ES-I3 (cell line): ENCODE data around the gene WDR82.

Experiments
- H3K36me3 ChIP-seq: 2 replicates; pipeline ENCODE4 v1.6.1; 2013; ENCODE audit warnings: mild to moderate bottlenecking, low read length, control low read depth, moderate library complexity; ENCODE audit not compliant: insufficient read depth
- H3K4me1 ChIP-seq: 2 replicates; pipeline ENCODE4 v1.6.1; 2013; ENCODE audit warnings: mild to moderate bottlenecking, control low read depth, low read length; ENCODE audit not compliant: insufficient read depth
- H3K9ac ChIP-seq: 2 replicates; pipeline ENCODE4 v1.6.1; 2013; ENCODE audit warnings: low read depth, mild to moderate bottlenecking, low read length, moderate library complexity
- H3K9me3 ChIP-seq: 2 replicates; pipeline ENCODE4 v1.6.1; 2013; ENCODE audit warnings: mild to moderate bottlenecking, low read length, moderate library complexity; ENCODE audit not compliant: control insufficient read depth, insufficient read depth

The WDR82 gene

GRCh38 chr3:52278510-52279069 is at the start of gene WDR82:
TSS of gene WDR82 (minus strand) at chr3:52278649. CDS start at chr3:52278361, 288 bp downstream.
- Histone ChIP-seq H3K9me3 (no peaks in the 10 kb centered on the region), H3K9ac (peak within 1 kb of the TSS; percentile 99), H3K4me1 (peaks cover 7% of the 10 kb centered on the region; the same call in 1 of the 2 replicates), H3K36me3 (no peaks in the 10 kb centered on the region)

- no peaks in the 10 kb centered on the region for H3K36me3 ChIP-seq
- H3K4me1 ChIP-seq, result no peaks in the 10 kb centered on the region
- no peak overlapping the region for H3K9ac ChIP-seq
- no peaks in the 10 kb centered on the region for H3K9me3 ChIP-seq
These were observed 49.2 kb upstream of the WDR82 start for GRCh38 chr3:52327486-52328290.

- H3K9ac ChIP-seq, result no peak overlapping the region
- H3K36me3 ChIP-seq, result no peaks in the 10 kb centered on the region
- no peaks in the 10 kb centered on the region for H3K4me1 ChIP-seq
- H3K9me3 ChIP-seq, result no peaks in the 10 kb centered on the region
These were observed 48.5 kb upstream of the WDR82 start for GRCh38 chr3:52326976-52327375.

GRCh38 chr3:52325686-52326085 is 47.2 kb upstream of the WDR82 start:
- H3K36me3 ChIP-seq, result no peaks in the 10 kb centered on the region
- H3K4me1 ChIP-seq, result no peaks in the 10 kb centered on the region
- H3K9ac ChIP-seq, result no peak overlapping the region
- no peaks in the 10 kb centered on the region for H3K9me3 ChIP-seq

GRCh38 chr3:52324676-52325075 is 46.2 kb upstream of the WDR82 start:
- no peak overlapping the region for H3K9ac ChIP-seq
- H3K36me3 ChIP-seq, result no peaks in the 10 kb centered on the region
- no peaks in the 10 kb centered on the region for H3K9me3 ChIP-seq
- H3K4me1 ChIP-seq, result no peaks in the 10 kb centered on the region

GRCh38 chr3:52323526-52324295 is 45.3 kb upstream of the WDR82 start:
- no peak overlapping the region for H3K9ac ChIP-seq

GRCh38 chr3:52322466-52322865 is 44.0 kb upstream of the WDR82 start:
- H3K9ac ChIP-seq, result no peak overlapping the region
- H3K4me1 ChIP-seq, result no peaks in the 10 kb centered on the region
- H3K36me3 ChIP-seq, result no peaks in the 10 kb centered on the region
- no peaks in the 10 kb centered on the region for H3K9me3 ChIP-seq

More at GRCh38 chr3:52323526-52324295, 45.3 kb upstream of the WDR82 start:
- no peaks in the 10 kb centered on the region for H3K9me3 ChIP-seq
- H3K4me1 ChIP-seq, result no peaks in the 10 kb centered on the region
- no peaks in the 10 kb centered on the region for H3K36me3 ChIP-seq

DNA sequence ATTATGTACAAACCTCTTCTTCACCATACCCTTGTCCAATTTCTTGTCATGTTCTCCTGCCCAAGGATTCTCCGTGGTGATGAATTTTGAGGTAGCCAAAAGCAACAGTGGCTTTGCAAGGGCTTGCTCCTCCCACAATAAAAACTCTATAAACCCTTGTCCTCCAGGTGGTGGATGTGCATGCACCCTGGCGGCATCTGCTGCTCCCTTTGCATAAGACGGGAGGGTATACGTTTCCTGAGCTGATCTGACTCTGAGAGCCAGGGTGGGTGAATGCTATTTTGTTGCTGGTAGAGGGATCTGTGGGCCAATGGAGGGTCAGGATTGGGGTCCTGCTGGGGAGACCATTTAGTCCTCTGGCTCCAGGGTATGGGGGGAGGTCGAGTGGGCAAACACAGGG is 43.0 kb upstream of the WDR82 start:
- no peaks in the 10 kb centered on the region for H3K36me3 ChIP-seq
- no peak overlapping the region for H3K9ac ChIP-seq
- no peaks in the 10 kb centered on the region for H3K4me1 ChIP-seq
- H3K9me3 ChIP-seq, result no peaks in the 10 kb centered on the region

GRCh38 chr3:52319921-52320595 is 41.6 kb upstream of the WDR82 start:
- H3K9ac ChIP-seq, result no peak overlapping the region
- no peaks in the 10 kb centered on the region for H3K4me1 ChIP-seq
- H3K9me3 ChIP-seq, result no peaks in the 10 kb centered on the region
- H3K36me3 ChIP-seq, result no peaks in the 10 kb centered on the region

GRCh38 chr3:52318186-52318816 is 39.9 kb upstream of the WDR82 start:
- no peaks in the 10 kb centered on the region for H3K36me3 ChIP-seq
- H3K4me1 ChIP-seq, result peaks cover 9% of the 10 kb centered on the region
- H3K9me3 ChIP-seq, result no peaks in the 10 kb centered on the region
- no peak overlapping the region for H3K9ac ChIP-seq

GRCh38 chr3:52317208-52318000 is 39.0 kb upstream of the WDR82 start:
- no peaks in the 10 kb centered on the region for H3K9me3 ChIP-seq
- H3K36me3 ChIP-seq, result no peaks in the 10 kb centered on the region
- peak overlapping the region; percentile 44 for H3K9ac ChIP-seq
- H3K4me1 ChIP-seq, result peaks cover 11% of the 10 kb centered on the region

GRCh38 chr3:52315977-52316764 is 37.7 kb upstream of the WDR82 start, which contains the start of gene DNAH1:
TSS of gene DNAH1 (plus strand) at chr3:52316319. CDS start at chr3:52322443, 6,124 bp downstream.
- peaks cover 11% of the 10 kb centered on the region for H3K4me1 ChIP-seq
- H3K9ac ChIP-seq, result peak within 1 kb of the TSS; percentile 44; the same call in 1 of the 2 replicates
- no peaks in the 10 kb centered on the region for H3K36me3 ChIP-seq
- H3K9me3 ChIP-seq, result no peaks in the 10 kb centered on the region

DNA sequence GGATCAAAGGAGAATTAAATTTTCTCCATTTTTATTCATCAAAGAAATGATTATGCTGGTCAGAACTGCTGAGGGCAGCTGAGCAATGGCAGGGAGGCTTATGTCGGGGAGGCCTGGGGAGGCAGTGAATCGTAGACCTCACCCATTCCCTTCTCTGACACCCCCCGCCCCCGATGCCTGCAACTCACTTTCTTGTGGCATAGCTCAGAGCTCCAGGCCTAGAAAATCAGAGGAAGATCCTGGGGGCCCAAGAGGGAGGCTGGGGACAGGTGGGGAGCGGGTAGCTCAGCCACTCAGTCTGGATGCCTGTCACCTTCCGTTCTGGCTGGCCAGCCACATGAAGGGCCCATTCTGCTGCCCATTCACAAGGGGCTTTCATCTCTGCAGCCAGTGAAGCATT is 36.6 kb upstream of the WDR82 start:
- no peaks in the 10 kb centered on the region for H3K36me3 ChIP-seq
- H3K4me1 ChIP-seq, result peaks cover 11% of the 10 kb centered on the region
- H3K9ac ChIP-seq, result no peak overlapping the region
- H3K9me3 ChIP-seq, result no peaks in the 10 kb centered on the region
